Subcutaneous abdominal adipose tissue (tissue), 5 donors: ENCODE data around the gene PRDM16.

Source experiments
- H3K27ac ChIP-seq: one replicate; pipeline ENCODE4 v1.7.0; 2013; ENCODE audit warnings: low read depth, mild to moderate bottlenecking, inconsistent platforms, low read length, moderate library complexity
- H3K27me3 ChIP-seq, 5 donors: one replicate each; pipeline ENCODE4 v1.7.0; 2013; ENCODE audit warnings: low read length in 5 of 5, inconsistent platforms in 1 of 5; ENCODE audit not compliant: control insufficient read depth in 5 of 5, insufficient read depth in 4 of 5
- H3K36me3 ChIP-seq, 5 donors: one replicate each; pipeline ENCODE4 v1.7.0; 2013; ENCODE audit warnings: low read length in 5 of 5; ENCODE audit not compliant: control insufficient read depth in 5 of 5, insufficient read depth in 5 of 5
- H3K4me1 ChIP-seq, 5 donors: one replicate each; pipeline ENCODE4 v1.7.0; 2013; ENCODE audit warnings: low read length in 5 of 5, mild to moderate bottlenecking in 3 of 5, moderate library complexity in 1 of 5; ENCODE audit not compliant: control insufficient read depth in 5 of 5, insufficient read depth in 5 of 5
- H3K4me3 ChIP-seq, 5 donors: one replicate each; pipeline ENCODE4 v1.7.0; 2013; ENCODE audit warnings: low read length in 5 of 5, low read depth in 1 of 5
- H3K9ac ChIP-seq, 5 donors: one replicate each; pipeline ENCODE4 v1.7.0; 2013; ENCODE audit warnings: low read length in 5 of 5, mild to moderate bottlenecking in 4 of 5, moderate library complexity in 3 of 5
- H3K9me3 ChIP-seq, 5 donors: one replicate each; pipeline ENCODE4 v1.7.0; 2013; ENCODE audit warnings: low read length in 5 of 5; ENCODE audit not compliant: control insufficient read depth in 5 of 5
- donor health status: healthy.
- donor health status: healthy.
- donor health status: healthy.
- donor health status: healthy.
- donor health status: healthy.

PRDM16 gene

GRCh38 chr1:3222042-3222692 is 153.2 kb downstream of the PRDM16 start:
- no peak overlapping the region for H3K27ac ChIP-seq
- peaks cover 0 to 19% (median 11%) of the 10 kb centered on the region in 5 donors for H3K4me1 ChIP-seq
- H3K9ac ChIP-seq: no peak overlapping the region
- H3K9me3 ChIP-seq: no peaks in the 10 kb centered on the region
- no peak overlapping the region for H3K4me3 ChIP-seq
- peaks cover 33 to 72% (median 56%) of the 10 kb centered on the region in 5 donors for H3K27me3 ChIP-seq
- no peaks in the 10 kb centered on the region for H3K36me3 ChIP-seq

- Histone ChIP-seq H3K27ac (no peak overlapping the region), H3K4me3 (no peak overlapping the region), H3K4me1 (no peaks in the 10 kb centered on the region), H3K27me3 (peaks cover 25 to 71% (median 53%) of the 10 kb centered on the region in 5 donors), H3K9me3 (no peaks in the 10 kb centered on the region), H3K9ac (no peak overlapping the region), H3K36me3 (no peaks in the 10 kb centered on the region)
These were observed 156.7 kb downstream of the PRDM16 start for GRCh38 chr1:3225661-3226060.

GRCh38 chr1:3226191-3226590 is 157.2 kb downstream of the PRDM16 start:
- Histone ChIP-seq H3K36me3 (no peaks in the 10 kb centered on the region), H3K9me3 (no peaks in the 10 kb centered on the region), H3K4me1 (no peaks in the 10 kb centered on the region), H3K27me3 (peaks cover 25 to 74% (median 57%) of the 10 kb centered on the region in 5 donors), H3K9ac (no peak overlapping the region), H3K27ac (no peak overlapping the region), H3K4me3 (no peak overlapping the region)

GRCh38 chr1:3226701-3227350 is 157.8 kb downstream of the PRDM16 start:
- H3K36me3 ChIP-seq: no peaks in the 10 kb centered on the region
- H3K4me1 ChIP-seq: no peaks in the 10 kb centered on the region
- no peaks in the 10 kb centered on the region for H3K9me3 ChIP-seq
- no peak overlapping the region for H3K9ac ChIP-seq
- H3K4me3 ChIP-seq: no peak overlapping the region
- no peak overlapping the region for H3K27ac ChIP-seq
- peaks cover 25 to 78% (median 61%) of the 10 kb centered on the region in 5 donors for H3K27me3 ChIP-seq

- no peak overlapping the region for H3K4me3 ChIP-seq
- H3K27ac ChIP-seq: no peak overlapping the region
- H3K9me3 ChIP-seq: no peaks in the 10 kb centered on the region
- no peaks in the 10 kb centered on the region for H3K36me3 ChIP-seq
- H3K27me3 ChIP-seq: peaks cover 25 to 80% (median 62%) of the 10 kb centered on the region in 5 donors
- no peak overlapping the region for H3K9ac ChIP-seq
- no peaks in the 10 kb centered on the region for H3K4me1 ChIP-seq
These were observed 158.3 kb downstream of the PRDM16 start for GRCh38 chr1:3227351-3227704.

- no peak overlapping the region for H3K27ac ChIP-seq
These were observed 158.9 kb downstream of the PRDM16 start for GRCh38 chr1:3227893-3228292.

GRCh38 chr1:3229081-3229725 is 160.2 kb downstream of the PRDM16 start:
- H3K4me3 ChIP-seq: no peak overlapping the region
- peaks cover 31 to 74% (median 60%) of the 10 kb centered on the region in 5 donors for H3K27me3 ChIP-seq
- no peak overlapping the region for H3K27ac ChIP-seq
- no peaks in the 10 kb centered on the region for H3K9me3 ChIP-seq
- H3K4me1 ChIP-seq: no peaks in the 10 kb centered on the region
- H3K9ac ChIP-seq: no peak overlapping the region
- no peaks in the 10 kb centered on the region for H3K36me3 ChIP-seq

More at GRCh38 chr1:3227893-3228292, 158.9 kb downstream of the PRDM16 start:
- H3K4me3 ChIP-seq: no peak overlapping the region
- H3K36me3 ChIP-seq: no peaks in the 10 kb centered on the region
- H3K4me1 ChIP-seq: no peaks in the 10 kb centered on the region
- no peaks in the 10 kb centered on the region for H3K9me3 ChIP-seq
- H3K9ac ChIP-seq: no peak overlapping the region
- peaks cover 25 to 75% (median 61%) of the 10 kb centered on the region in 5 donors for H3K27me3 ChIP-seq

- H3K27me3 ChIP-seq: peaks cover 31 to 65% (median 51%) of the 10 kb centered on the region in 5 donors
- H3K9me3 ChIP-seq: no peaks in the 10 kb centered on the region
- no peak overlapping the region for H3K9ac ChIP-seq
- no peaks in the 10 kb centered on the region for H3K4me1 ChIP-seq
- H3K4me3 ChIP-seq: no peak overlapping the region
- H3K27ac ChIP-seq: no peak overlapping the region
- H3K36me3 ChIP-seq: no peaks in the 10 kb centered on the region
These were observed 161.6 kb downstream of the PRDM16 start for GRCh38 chr1:3230553-3230952.

- no peaks in the 10 kb centered on the region for H3K4me1 ChIP-seq
- H3K9me3 ChIP-seq: no peaks in the 10 kb centered on the region
- no peaks in the 10 kb centered on the region for H3K36me3 ChIP-seq
- H3K27me3 ChIP-seq: peaks cover 25 to 59% (median 50%) of the 10 kb centered on the region in 5 donors
- no peak overlapping the region for H3K9ac ChIP-seq
- no peak overlapping the region for H3K27ac ChIP-seq
- H3K4me3 ChIP-seq: no peak overlapping the region
These were observed 162.2 kb downstream of the PRDM16 start for GRCh38 chr1:3231245-3231644.

- Histone ChIP-seq H3K9ac (no peak overlapping the region), H3K4me3 (no peak overlapping the region), H3K9me3 (no peaks in the 10 kb centered on the region), H3K4me1 (no peaks in the 10 kb centered on the region), H3K27ac (no peak overlapping the region), H3K27me3 (peaks cover 27 to 55% (median 52%) of the 10 kb centered on the region in 5 donors), H3K36me3 (no peaks in the 10 kb centered on the region)
These were observed 162.8 kb downstream of the PRDM16 start for GRCh38 chr1:3231826-3232225.
